WTC11 (cell line): ENCODE data around the gene ZNF419. TPM values are rescaled to one million over a fixed set of nuclear protein-coding genes. Genes with fewer than 3 reads are reported as not detected.

Source experiments
- ATAC-seq: fragments of 200-7000 bp; cut with Tn5 transposase; 2 replicates; pipeline ENCODE4 v1.10.0; 2021; ENCODE audit warnings: mild to moderate bottlenecking, moderate library complexity
- CTCF ChIA-PET: fragments of 300-600 bp; sonication (Branson Sonifier 250); formaldehyde crosslinking; loops from one replicate; lab custom pipeline; 2021; ENCODE audit warnings: antibody characterized with exemption; lab: Charles Lee
- POLR2A ChIA-PET: fragments of 350-600 bp; sonication (Branson Sonifier 250); formaldehyde crosslinking; loops from one replicate; lab custom pipeline; 2021; ENCODE audit warnings: antibody characterized with exemption; lab: Charles Lee
- DNase-seq: peaks from one replicate; pipeline ENCODE4 v3.0.0; 2021; ENCODE audit warnings: low spot score
- H3K27ac Mint-ChIP-seq: 2 replicates; pipeline ENCODE4 v1.8.0; 2021; ENCODE audit warnings: mixed read lengths
- H3K27me3 Mint-ChIP-seq: 2 replicates; pipeline ENCODE4 v1.8.0; 2021; ENCODE audit warnings: low read depth, mild to moderate bottlenecking, moderate library complexity, mixed read lengths
- H3K36me3 Mint-ChIP-seq: 2 replicates; pipeline ENCODE4 v1.8.0; 2021; ENCODE audit warnings: mixed read lengths
- H3K4me1 Mint-ChIP-seq: 2 replicates; pipeline ENCODE4 v1.8.0; 2022; ENCODE audit warnings: mixed read lengths
- H3K4me3 Mint-ChIP-seq: 2 replicates; pipeline ENCODE4 v1.8.0; 2021; ENCODE audit warnings: mild to moderate bottlenecking, moderate library complexity, mixed read lengths
- H3K9me3 Mint-ChIP-seq: 2 replicates; pipeline ENCODE4 v1.8.0; 2021; ENCODE audit warnings: mixed read lengths
- CBFB ChIP-seq: sonication (generic); formaldehyde crosslinking; IDR thresholded peaks from 2 replicates; pipeline ENCODE4 v1.8.1; 2022; ENCODE audit warnings: mild to moderate bottlenecking, low read depth, missing genetic modification reagents
- CTCF ChIP-seq: fragments of 200-600 bp; IDR thresholded peaks from 2 replicates; pipeline ENCODE4 v1.8.0; 2022; ENCODE audit warnings: antibody characterized with exemption
- IRF1 ChIP-seq: sonication (generic); formaldehyde crosslinking; IDR thresholded peaks from 2 replicates; pipeline ENCODE4 v1.8.0; 2023; ENCODE audit warnings: missing genetic modification reagents
- JAZF1 ChIP-seq: fragments of 250-450 bp; sonication (Bioruptor Pico); IDR thresholded peaks from 2 replicates; pipeline ENCODE4 v1.9.0; 2021; ENCODE audit warnings: moderate library complexity, mild to moderate bottlenecking, inconsistent platforms
- JUN ChIP-seq: sonication (generic); formaldehyde crosslinking; IDR thresholded peaks from 2 replicates; pipeline ENCODE4 v1.8.0; 2023; ENCODE audit warnings: mild to moderate bottlenecking, missing genetic modification reagents
- MYBL2 ChIP-seq: sonication (generic); formaldehyde crosslinking; IDR thresholded peaks from 2 replicates; pipeline ENCODE4 v1.8.1; 2023; ENCODE audit warnings: mild to moderate bottlenecking, moderate library complexity, missing genetic modification reagents
- NFYB ChIP-seq: sonication (generic); formaldehyde crosslinking; conservative IDR thresholded peaks from 2 replicates; pipeline ENCODE4 v1.8.0; 2022; ENCODE audit warnings: low read depth, missing genetic modification reagents
- RORB ChIP-seq: fragments of 250-450 bp; sonication (Bioruptor Pico); IDR thresholded peaks from 2 replicates; pipeline ENCODE4 v1.9.0; 2021; ENCODE audit warnings: mild to moderate bottlenecking
- TEAD1 ChIP-seq: sonication (generic); formaldehyde crosslinking; IDR thresholded peaks from 2 replicates; pipeline ENCODE4 v1.8.0; 2022; ENCODE audit warnings: mild to moderate bottlenecking, missing genetic modification reagents
- ZBTB43 ChIP-seq: sonication (generic); formaldehyde crosslinking; IDR thresholded peaks from 2 replicates; pipeline ENCODE4 v1.8.1; 2023; ENCODE audit warnings: mild to moderate bottlenecking, missing genetic modification reagents
- ZNF263 ChIP-seq: sonication (generic); formaldehyde crosslinking; IDR thresholded peaks from 2 replicates; pipeline ENCODE4 v1.8.1; 2022; ENCODE audit warnings: low read depth, mild to moderate bottlenecking, moderate library complexity, missing genetic modification reagents
- ZNF281 ChIP-seq: sonication (generic); formaldehyde crosslinking; IDR thresholded peaks from 2 replicates; pipeline ENCODE4 v1.8.0; 2023; ENCODE audit warnings: mild to moderate bottlenecking, missing genetic modification reagents
- ZNF416 ChIP-seq: fragments of 250-450 bp; sonication (Bioruptor Pico); IDR thresholded peaks from 2 replicates; pipeline ENCODE4 v1.9.0; 2021; ENCODE audit warnings: mild to moderate bottlenecking, inconsistent platforms
- ZNF423 ChIP-seq: fragments of 250-450 bp; sonication (Bioruptor Pico); IDR thresholded peaks from 2 replicates; pipeline ENCODE4 v2.1.2; 2022; ENCODE audit warnings: mild to moderate bottlenecking, moderate library complexity
- ZNF425 ChIP-seq: fragments of 250-450 bp; sonication (Bioruptor Pico); conservative IDR thresholded peaks from 2 replicates; pipeline ENCODE4 v1.9.0; 2021; ENCODE audit warnings: mild to moderate bottlenecking
- total RNA-seq: library from RNA; stranded (reverse); gene quantifications from 3 replicates; pipeline ENCODE4 v1.2.3, GENCODE V29; 2021

ZNF419 gene
- total RNA-seq, 1 experiment from 2014 or later = 11.3 TPM

- ChIA-PET CTCF (no interaction called here), POLR2A (no interaction called here)
- DNase-seq (no peak), ATAC-seq (no peak)
- Mint-ChIP-seq H3K4me1 (no peaks in the 10 kb centered on the region), H3K27ac (no peak overlapping the region), H3K27me3 (no peaks in the 10 kb centered on the region), H3K9me3 (peaks cover 11% of the 10 kb centered on the region), H3K4me3 (no peak overlapping the region)
- no peak for TF ChIP-seq ZNF416 (CRISPR knock-in tag)
- no peak for TF ChIP-seq ZNF263 (CRISPR knock-in tag)
- TF ChIP-seq ZBTB43 = no peak
- TF ChIP-seq MYBL2 (CRISPR knock-in tag) = no peak
- TF ChIP-seq CBFB (CRISPR knock-in tag) = no peak
- TF ChIP-seq NFYB (CRISPR knock-in tag) = no peak
- no peak for TF ChIP-seq ZNF423 (CRISPR knock-in tag)
- TF ChIP-seq RORB = no peak
- no peak for TF ChIP-seq ZNF281 (CRISPR knock-in tag)
- no peak for TF ChIP-seq TEAD1 (CRISPR knock-in tag)
- no peak for TF ChIP-seq IRF1 (CRISPR knock-in tag)
- TF ChIP-seq, all 79 proteins: peak for 0
- H3K36me3 Mint-ChIP-seq = peaks cover 5% of the 10 kb centered on the region
These were observed 35.2 kb upstream of the ZNF419 start for GRCh38 chr19:57452307-57452706.

GRCh38 chr19:57465680-57466381 is 21.7 kb upstream of the ZNF419 start:
- TF ChIP-seq ZNF425 (CRISPR knock-in tag) = peak; percentile 95
- TF ChIP-seq JAZF1 (CRISPR knock-in tag) = no peak
- TF ChIP-seq JUN = no peak
- TF ChIP-seq CTCF = 0 out of 2 replicates have a peak, but pooled peaks have one; percentile 22
- POLR2A ChIA-PET = no interaction called here
- H3K4me3 Mint-ChIP-seq = no peak overlapping the region
- peaks cover 60% of the 10 kb centered on the region for H3K36me3 Mint-ChIP-seq
- peaks cover 74% of the 10 kb centered on the region for H3K9me3 Mint-ChIP-seq
- ATAC-seq (peak; percentile 97), DNase-seq (peak; percentile 38)
- no peak overlapping the region for H3K27ac Mint-ChIP-seq
- CTCF ChIA-PET = interaction anchor here (0.9 kb wide), 1 partner anchor 42 kb away, joined by 5 read pairs; no protein-coding TSS in a partner anchor
- H3K4me1 Mint-ChIP-seq = no peaks in the 10 kb centered on the region
- H3K27me3 Mint-ChIP-seq = peaks cover 3% of the 10 kb centered on the region
